Hepatocyte (in vitro differentiated cells): ENCODE data around the gene CORO6. TPM values are rescaled to one million over a fixed set of nuclear protein-coding genes. Genes with fewer than 3 reads are reported as not detected.

ENCODE experiments used
- DNase-seq: peaks from one replicate; pipeline ENCODE4 v3.0.0-alpha.2; 2016; ENCODE audit warnings: low spot score
- H2AFZ ChIP-seq: fragments of 200-600 bp; sonication (generic); 2 replicates; pipeline ENCODE4 v1.6.0; 2016; ENCODE audit warnings: antibody characterized with exemption, mild to moderate bottlenecking
- H3K27ac ChIP-seq: fragments of 200-600 bp; sonication (generic); 2 replicates; pipeline ENCODE4 v1.5.1; 2016; ENCODE audit warnings: mild to moderate bottlenecking
- H3K27me3 ChIP-seq: fragments of 200-600 bp; sonication (generic); 2 replicates; pipeline ENCODE4 v1.6.1; 2016
- H3K36me3 ChIP-seq: fragments of 200-600 bp; sonication (generic); replicated peaks from 2 replicates; pipeline ENCODE4 v1.5.1; 2016; ENCODE audit warnings: low read depth; ENCODE audit not compliant: insufficient read depth
- H3K4me1 ChIP-seq: fragments of 200-600 bp; sonication (generic); 2 replicates; pipeline ENCODE4 v1.5.1; 2016; ENCODE audit warnings: mild to moderate bottlenecking, moderate library complexity; ENCODE audit not compliant: insufficient read depth
- H3K4me2 ChIP-seq: fragments of 200-600 bp; sonication (generic); 2 replicates; pipeline ENCODE4 v1.6.0; 2016
- H3K4me3 ChIP-seq: fragments of 200-600 bp; sonication (generic); 2 replicates; pipeline ENCODE4 v1.5.1; 2016; ENCODE audit warnings: mild to moderate bottlenecking
- H3K79me2 ChIP-seq: fragments of 200-600 bp; sonication (generic); 2 replicates; pipeline ENCODE4 v1.6.0; 2017; ENCODE audit warnings: mild to moderate bottlenecking
- H3K9me2 ChIP-seq: fragments of 200-600 bp; sonication (generic); replicated peaks from 2 replicates; pipeline ENCODE4 v1.6.0; 2017; ENCODE audit warnings: mild to moderate bottlenecking; ENCODE audit not compliant: insufficient read depth
- H3K9me3 ChIP-seq: fragments of 200-600 bp; sonication (generic); 2 replicates; pipeline ENCODE4 v1.5.1; 2016; ENCODE audit warnings: low read depth, mild to moderate bottlenecking
- H4K20me1 ChIP-seq: fragments of 200-600 bp; sonication (generic); 2 replicates; pipeline ENCODE4 v1.6.0; 2016; ENCODE audit warnings: mild to moderate bottlenecking; ENCODE audit not compliant: insufficient read depth, poor library complexity, severe bottlenecking
- EZH2 ChIP-seq: fragments of 200-600 bp; sonication (generic); IDR thresholded peaks from 2 replicates; pipeline ENCODE4 v1.6.1; 2016; ENCODE audit warnings: antibody characterized with exemption, mild to moderate bottlenecking, borderline replicate concordance
- EZH2phosphoT487 ChIP-seq: fragments of 200-600 bp; sonication (generic); IDR thresholded peaks from one replicate; pipeline ENCODE4 v1.6.1; 2018; ENCODE audit warnings: antibody characterized with exemption, mild to moderate bottlenecking, low read depth, moderate library complexity; ENCODE audit not compliant: unreplicated experiment, severe bottlenecking
- WGBS: methylation state at CpG from one replicate; pipeline ENCODE4 v1.1.6; 2016; ENCODE audit warnings: low lambda C conversion rate; ENCODE audit errors: missing lambda C conversion rate; 5-methylcytosine and 5-hydroxymethylcytosine counted together
- polyA plus RNA-seq: library from polyadenylated mRNA; unstranded; fragments of >200 nt; fragmentation: Nextera tagmentation; extraction: Ambion mirVana; gene quantifications from 2 replicates; pipeline ENCODE4 v1.2.1, GENCODE V29; 2016
- total RNA-seq: library from RNA; depleted of rRNA; stranded (reverse); fragments of >200 nt; gene quantifications from 2 replicates; pipeline ENCODE4 v1.2.3, GENCODE V29; 2014
- TF ChIP-seq, protein P1 (sequence below): fragments of 200-600 bp; sonication (generic); IDR thresholded peaks from 2 replicates; pipeline ENCODE4 v1.5.1; 2016; ENCODE audit warnings: antibody characterized with exemption, mild to moderate bottlenecking; ENCODE audit not compliant: poor library complexity

The CORO6 gene
- total and polyA plus RNA-seq, 2 experiments from 2014 or later: 0.83 to 1.9 TPM

DNA sequence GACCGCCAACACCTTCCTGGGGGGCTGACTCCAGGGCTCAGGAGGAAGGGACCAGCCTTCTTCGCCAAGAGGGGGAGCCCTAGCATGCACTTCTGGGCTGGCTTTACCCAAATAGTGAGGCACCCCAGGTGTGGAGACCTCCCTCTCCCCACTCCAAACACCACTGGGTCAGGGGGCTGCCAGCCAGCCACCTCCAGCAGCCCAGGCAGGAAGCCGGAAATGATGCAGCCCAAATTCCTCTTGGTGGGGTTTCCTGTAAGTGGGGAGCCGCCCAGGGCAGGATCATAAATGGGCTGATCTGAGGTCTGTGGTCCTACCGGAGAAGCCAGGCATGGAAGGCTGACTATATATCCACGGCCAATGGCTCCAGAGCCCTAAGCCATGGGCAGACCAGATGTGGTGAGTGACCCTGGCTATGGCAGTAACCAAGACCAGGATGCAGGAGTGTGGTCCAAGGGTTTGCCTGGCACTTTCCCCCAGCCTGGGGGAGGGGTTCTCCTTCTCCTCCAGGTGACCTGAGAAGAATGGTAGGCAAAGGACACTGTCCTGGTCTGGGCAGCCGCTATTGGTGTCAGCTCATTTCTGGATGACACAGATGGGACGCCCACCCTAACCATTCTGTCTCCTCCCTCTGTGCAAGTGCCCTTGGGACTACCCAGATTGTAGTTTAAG, 37.5 kb downstream of the CORO6 start:
- H2AFZ ChIP-seq: no peak overlapping the region
- peaks cover 43% of the 10 kb centered on the region for H4K20me1 ChIP-seq
- peaks cover 55% of the 10 kb centered on the region for H3K79me2 ChIP-seq
- H3K4me3 ChIP-seq: no peak overlapping the region
- peaks cover 15% of the 10 kb centered on the region for H3K4me1 ChIP-seq
- no peaks in the 10 kb centered on the region for H3K9me3 ChIP-seq
- TF ChIP-seq, protein P1, sequence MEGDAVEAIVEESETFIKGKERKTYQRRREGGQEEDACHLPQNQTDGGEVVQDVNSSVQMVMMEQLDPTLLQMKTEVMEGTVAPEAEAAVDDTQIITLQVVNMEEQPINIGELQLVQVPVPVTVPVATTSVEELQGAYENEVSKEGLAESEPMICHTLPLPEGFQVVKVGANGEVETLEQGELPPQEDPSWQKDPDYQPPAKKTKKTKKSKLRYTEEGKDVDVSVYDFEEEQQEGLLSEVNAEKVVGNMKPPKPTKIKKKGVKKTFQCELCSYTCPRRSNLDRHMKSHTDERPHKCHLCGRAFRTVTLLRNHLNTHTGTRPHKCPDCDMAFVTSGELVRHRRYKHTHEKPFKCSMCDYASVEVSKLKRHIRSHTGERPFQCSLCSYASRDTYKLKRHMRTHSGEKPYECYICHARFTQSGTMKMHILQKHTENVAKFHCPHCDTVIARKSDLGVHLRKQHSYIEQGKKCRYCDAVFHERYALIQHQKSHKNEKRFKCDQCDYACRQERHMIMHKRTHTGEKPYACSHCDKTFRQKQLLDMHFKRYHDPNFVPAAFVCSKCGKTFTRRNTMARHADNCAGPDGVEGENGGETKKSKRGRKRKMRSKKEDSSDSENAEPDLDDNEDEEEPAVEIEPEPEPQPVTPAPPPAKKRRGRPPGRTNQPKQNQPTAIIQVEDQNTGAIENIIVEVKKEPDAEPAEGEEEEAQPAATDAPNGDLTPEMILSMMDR: no peak
- TF ChIP-seq EZH2 (no peak), EZH2phosphoT487 (no peak)
- no peak overlapping the region for H3K4me2 ChIP-seq
- no peak overlapping the region for H3K27ac ChIP-seq
- H3K36me3 ChIP-seq: no peaks in the 10 kb centered on the region
- H3K27me3 ChIP-seq: no peaks in the 10 kb centered on the region
- no peak for DNase-seq
- no peaks in the 10 kb centered on the region for H3K9me2 ChIP-seq
- WGBS: 83% methylated on average over 8 of the region's 8 CpGs

DNA sequence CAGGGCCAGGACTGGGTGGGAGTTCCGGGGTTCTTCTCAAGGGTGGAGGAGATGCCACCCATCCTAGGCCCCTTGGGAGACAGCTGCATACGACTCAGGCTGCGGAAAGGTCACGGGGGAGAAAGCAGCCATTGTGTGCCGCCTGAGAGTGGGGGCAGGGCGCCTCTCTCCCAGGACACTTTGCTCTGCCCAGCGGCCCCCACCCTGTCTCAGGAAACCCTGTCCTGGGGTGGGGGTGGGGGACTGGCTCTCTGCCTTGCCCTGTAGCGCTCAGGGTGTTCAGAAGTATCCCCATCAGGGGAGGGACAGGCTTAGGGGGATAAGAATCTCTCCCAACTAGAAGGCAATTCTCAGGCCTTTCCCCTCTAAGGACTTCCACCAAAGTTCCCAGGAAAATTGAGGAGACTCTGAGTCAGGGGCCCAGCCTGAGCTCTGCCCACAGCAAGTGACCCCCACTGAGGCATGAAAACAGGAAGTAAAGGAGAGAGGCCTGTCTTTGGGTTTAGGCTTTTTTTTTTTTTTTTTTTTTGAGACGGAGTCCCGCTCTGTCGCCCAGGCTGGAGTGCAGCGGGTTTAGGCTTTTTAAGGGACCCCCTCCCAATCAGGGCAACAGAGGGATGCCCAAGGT, 38.1 kb downstream of the CORO6 start:
- Histone ChIP-seq H3K9me2 (no peaks in the 10 kb centered on the region), H3K27me3 (no peaks in the 10 kb centered on the region), H3K79me2 (peaks cover 55% of the 10 kb centered on the region), H3K4me2 (no peak overlapping the region), H4K20me1 (peaks cover 43% of the 10 kb centered on the region), H3K36me3 (no peaks in the 10 kb centered on the region), H3K9me3 (no peaks in the 10 kb centered on the region), H3K4me1 (peaks cover 10% of the 10 kb centered on the region), H2AFZ (no peak overlapping the region), H3K4me3 (no peak overlapping the region), H3K27ac (no peak overlapping the region)
- 82% methylated on average over 11 of the region's 12 CpGs for WGBS
- TF ChIP-seq EZH2: no peak
- TF ChIP-seq, protein P1: no peak
- no peak for TF ChIP-seq EZH2phosphoT487
- DNase-seq: no peak

DNA sequence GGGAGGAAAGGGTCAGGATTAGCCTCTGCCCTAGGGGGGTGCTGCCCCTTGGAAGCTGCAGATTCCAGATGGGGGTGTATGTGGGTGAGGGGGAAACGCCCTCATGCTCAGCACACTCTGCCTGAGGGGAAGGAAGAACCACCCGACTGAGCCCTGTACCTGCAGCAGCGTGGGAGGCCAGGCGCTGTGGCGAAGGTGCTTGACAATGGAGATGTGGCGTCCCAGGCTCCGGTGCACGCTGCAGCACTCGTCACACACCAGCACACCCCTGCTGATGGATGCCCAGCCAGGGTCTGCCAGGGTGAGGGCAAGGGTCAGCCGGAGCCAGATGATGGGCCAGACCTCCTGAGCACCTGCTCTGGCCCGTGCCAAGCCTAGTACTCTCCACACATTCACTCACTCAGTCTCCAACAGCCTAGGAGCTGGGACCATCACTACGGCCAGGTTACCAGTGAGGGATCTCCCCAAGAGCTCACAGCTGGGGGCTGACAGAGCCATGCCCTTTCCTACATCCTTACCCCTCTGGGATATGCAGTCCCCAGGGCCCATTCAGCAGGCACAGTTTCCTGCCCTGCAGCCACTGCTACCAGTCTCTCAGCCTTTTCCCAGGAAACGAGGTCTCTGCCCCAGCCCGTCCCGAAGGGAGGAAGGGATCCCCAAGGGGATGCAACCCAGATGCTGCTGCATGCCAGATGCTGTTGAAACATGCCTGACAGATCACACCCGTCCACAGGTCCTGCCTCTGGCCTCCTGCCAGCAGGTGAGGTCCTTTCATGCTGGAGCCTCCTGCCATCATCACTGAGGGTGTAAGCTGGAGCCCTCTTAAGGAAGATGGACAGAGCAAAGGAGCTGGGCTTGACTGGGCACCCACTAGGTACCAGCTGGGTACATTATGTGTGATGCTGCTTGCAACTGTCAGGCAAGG, 39.1 kb downstream of the CORO6 start:
- no peak overlapping the region for H3K4me2 ChIP-seq

More for the DNA sequence above, 39.1 kb downstream of the CORO6 start:
- Histone ChIP-seq H3K36me3 (no peaks in the 10 kb centered on the region), H2AFZ (no peak overlapping the region), H3K4me1 (peaks cover 10% of the 10 kb centered on the region), H3K27ac (no peak overlapping the region), H3K4me3 (no peak overlapping the region), H3K27me3 (no peaks in the 10 kb centered on the region), H3K9me3 (no peaks in the 10 kb centered on the region), H3K9me2 (no peaks in the 10 kb centered on the region), H4K20me1 (peaks cover 41% of the 10 kb centered on the region), H3K79me2 (peaks cover 52% of the 10 kb centered on the region)
- TF ChIP-seq EZH2phosphoT487 (no peak), EZH2 (no peak)
- TF ChIP-seq, protein P1: no peak
- 94% methylated on average over 16 of the region's 16 CpGs for WGBS
- no peak for DNase-seq
